Measurements from ENCODE around the gene RASL11B. TPM values are rescaled to one million over a fixed set of nuclear protein-coding genes. Genes with fewer than 3 reads are reported as not detected.

The RASL11B gene
- total and polyA plus RNA-seq, 2 donors (not counting 3 experiments of a cell fraction or from before 2014, with no cell fraction given): 0.83 TPM; not detected in 1

DNA sequence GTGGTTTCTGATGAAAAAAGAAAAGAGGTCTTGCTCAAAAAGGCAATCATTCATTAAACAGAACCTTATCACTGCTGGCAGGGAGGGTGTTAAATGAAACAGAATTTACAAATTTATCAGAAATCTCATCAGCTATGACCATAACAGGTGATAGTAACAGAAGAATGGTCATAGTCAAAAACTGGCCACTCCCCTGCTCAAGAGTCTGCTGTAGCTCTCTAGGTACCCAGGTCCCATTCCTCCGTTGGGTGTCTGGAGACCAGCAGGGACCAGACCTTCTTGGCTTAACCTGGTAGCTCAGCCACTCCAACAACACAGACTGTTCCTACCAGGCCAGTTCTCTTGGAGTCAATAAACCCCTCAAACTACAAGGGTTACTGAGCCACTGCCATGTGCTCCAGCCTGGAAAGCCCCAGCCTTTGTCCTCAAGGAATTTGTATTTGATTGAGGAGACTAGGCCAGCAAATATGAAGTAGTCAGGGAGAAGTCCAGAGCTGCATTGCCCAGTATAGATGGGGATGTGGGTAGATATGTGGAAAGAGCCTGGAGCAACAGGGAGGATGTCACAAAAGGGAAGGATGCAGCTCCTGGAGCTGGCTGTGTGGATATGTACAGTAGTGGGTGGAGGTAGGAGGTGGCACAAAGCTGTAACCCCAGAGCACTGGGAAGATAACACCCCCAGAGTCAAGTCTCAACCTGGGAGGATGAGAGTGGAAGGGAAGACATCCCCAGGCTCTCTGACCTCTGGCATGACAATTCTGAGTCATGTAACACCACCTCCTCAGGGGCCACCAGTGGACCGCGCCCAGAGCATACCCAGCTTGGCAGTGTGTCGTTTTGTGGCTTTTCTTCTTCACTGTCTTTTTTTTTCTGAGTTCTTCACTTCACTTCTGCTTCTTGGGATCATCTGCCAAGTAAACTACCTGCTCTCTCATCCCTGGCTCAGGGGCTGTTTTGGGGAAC lies 21.9 kb downstream of the RASL11B start:
- no peak overlapping the region for H2AFZ ChIP-seq (ENCODE audit: low read depth, low read length)
- no peak overlapping the region for H3K9ac ChIP-seq (replicated peaks; ENCODE audit: extremely low read depth, insufficient read depth, low read length)
- FAIRE-seq (no peak), DNase-seq (ENCODE audit: low read depth, low spot score) (no peak)
- H3K36me3 ChIP-seq (ENCODE audit: control insufficient read depth in 2 of 2, extremely low read depth in 1 of 2, insufficient read depth in 2 of 2, low read length in 2 of 2): no peaks in the 10 kb centered on the region
- no peaks in the 10 kb centered on the region for H3K79me2 ChIP-seq (ENCODE audit: control insufficient read depth, insufficient read depth, low read length)
- POLR2A ChIA-PET: no interaction called here
- H4K20me1 ChIP-seq (replicated peaks; ENCODE audit: control insufficient read depth, extremely low read depth, insufficient read depth, low read length): no peaks in the 10 kb centered on the region
- no peak overlapping the region for H3K27ac ChIP-seq (ENCODE audit: insufficient read depth, low read depth, low read length)
- intact Hi-C loops (cut with micrococcal nuclease) (no loop called here), dilution Hi-C loops (cut with MboI; ENCODE audit: extremely low pct_ligation_motif_present, low sequenced_read_pairs) (no loop called here)
- H3K4me3 ChIP-seq (replicated peaks in 1 of 3; ENCODE audit: insufficient read depth in 1 of 3, low read depth in 1 of 3, low read length in 3 of 3): no peak overlapping the region
- no peaks in the 10 kb centered on the region for H3K9me3 ChIP-seq (replicated peaks; ENCODE audit: control insufficient read depth, insufficient read depth, low read length)
- TF ChIP-seq POLR2AphosphoS5 (IDR thresholded peaks at IDR 0.05; ENCODE audit: insufficient read depth, low read depth, low read length) (no peak), FOS (IDR thresholded peaks at IDR 0.05; ENCODE audit: borderline replicate concordance, insufficient read depth, low read length) (no peak), POLR2A (IDR thresholded peaks at IDR 0.05; ENCODE audit: low read depth, low read length) (no peak), MYC (IDR thresholded peaks at IDR 0.05; ENCODE audit: low read depth, low read length) (no peak), JUN (IDR thresholded peaks at IDR 0.05; ENCODE audit: borderline replicate concordance, insufficient read depth, insufficient read length, low read depth) (no peak), EZH2 (IDR thresholded peaks at IDR 0.05; ENCODE audit: borderline replicate concordance, low read depth, low read length, severe bottlenecking) (no peak), GATA2 (IDR thresholded peaks at IDR 0.05; ENCODE audit: insufficient read depth, insufficient read length, low read depth, low read length) (no peak)
- TF ChIP-seq, protein P1, sequence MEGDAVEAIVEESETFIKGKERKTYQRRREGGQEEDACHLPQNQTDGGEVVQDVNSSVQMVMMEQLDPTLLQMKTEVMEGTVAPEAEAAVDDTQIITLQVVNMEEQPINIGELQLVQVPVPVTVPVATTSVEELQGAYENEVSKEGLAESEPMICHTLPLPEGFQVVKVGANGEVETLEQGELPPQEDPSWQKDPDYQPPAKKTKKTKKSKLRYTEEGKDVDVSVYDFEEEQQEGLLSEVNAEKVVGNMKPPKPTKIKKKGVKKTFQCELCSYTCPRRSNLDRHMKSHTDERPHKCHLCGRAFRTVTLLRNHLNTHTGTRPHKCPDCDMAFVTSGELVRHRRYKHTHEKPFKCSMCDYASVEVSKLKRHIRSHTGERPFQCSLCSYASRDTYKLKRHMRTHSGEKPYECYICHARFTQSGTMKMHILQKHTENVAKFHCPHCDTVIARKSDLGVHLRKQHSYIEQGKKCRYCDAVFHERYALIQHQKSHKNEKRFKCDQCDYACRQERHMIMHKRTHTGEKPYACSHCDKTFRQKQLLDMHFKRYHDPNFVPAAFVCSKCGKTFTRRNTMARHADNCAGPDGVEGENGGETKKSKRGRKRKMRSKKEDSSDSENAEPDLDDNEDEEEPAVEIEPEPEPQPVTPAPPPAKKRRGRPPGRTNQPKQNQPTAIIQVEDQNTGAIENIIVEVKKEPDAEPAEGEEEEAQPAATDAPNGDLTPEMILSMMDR (IDR thresholded peaks at IDR 0.05; ENCODE audit: extremely low read depth in 1 of 2, insufficient read depth in 1 of 2, low read depth in 1 of 2, low read length in 2 of 2): no peak
- TF ChIP-seq, protein P2, sequence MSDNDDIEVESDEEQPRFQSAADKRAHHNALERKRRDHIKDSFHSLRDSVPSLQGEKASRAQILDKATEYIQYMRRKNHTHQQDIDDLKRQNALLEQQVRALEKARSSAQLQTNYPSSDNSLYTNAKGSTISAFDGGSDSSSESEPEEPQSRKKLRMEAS (IDR thresholded peaks at IDR 0.05; ENCODE audit: insufficient read depth, insufficient read length): no peak
- H3K9me1 ChIP-seq (replicated peaks; ENCODE audit: control insufficient read depth, extremely low read depth, insufficient read depth, low read length): no peaks in the 10 kb centered on the region
- BruUV-seq (replicated peaks): no TSS peak
- CTCF ChIA-PET: interaction anchor here (1.3 to 2.3 kb wide), 3 partner anchors 10 to 28 kb away, joined by 3 to 6 read pairs (median 5); no protein-coding TSS in a partner anchor
- H3K27me3 ChIP-seq (ENCODE audit: control insufficient read depth in 2 of 2, insufficient read depth in 2 of 2, low read length in 2 of 2): no peaks in the 10 kb centered on the region
- H3K4me1 ChIP-seq (ENCODE audit: control insufficient read depth, extremely low read depth, insufficient read depth, low read length): no peaks in the 10 kb centered on the region
- no peak overlapping the region for H3K4me2 ChIP-seq (ENCODE audit: insufficient read depth, low read length)
